ENCODE data around the gene FLVCR2. TPM values are rescaled to one million over a fixed set of nuclear protein-coding genes. Genes with fewer than 3 reads are reported as not detected.

Gene FLVCR2
- polyA plus RNA-seq, 3 donors = 13.2 to 36.6 (median 16.3) TPM

GRCh38 chr14:75609116-75609515, 30.7 kb downstream of the FLVCR2 start:
- Histone ChIP-seq H3K27me3 (ENCODE audit: control insufficient read depth in 2 of 2, insufficient read depth in 2 of 2, low read length in 2 of 2) (no peaks in the 10 kb centered on the region), H4K20me1 (ENCODE audit: insufficient read depth, low read length) (no peaks in the 10 kb centered on the region), H3K4me2 (replicated peaks; ENCODE audit: extremely low read depth, low read length, poor library complexity, severe bottlenecking) (no peak overlapping the region), H2AFZ (ENCODE audit: insufficient read depth, low read depth, low read length, poor library complexity, severe bottlenecking) (no peak overlapping the region), H3K4me1 (ENCODE audit: control insufficient read depth in 1 of 2, insufficient read depth in 2 of 2, low read length in 2 of 2) (peaks cover 72 to 74% of the 10 kb centered on the region in 2 donors), H3K9me3 (replicated peaks in 1 of 2; ENCODE audit: control insufficient read depth in 1 of 2, insufficient read depth in 1 of 2, low read length in 2 of 2) (peaks cover 10 to 15% of the 10 kb centered on the region in 2 donors), H3K79me2 (ENCODE audit: insufficient read depth, low read length) (peaks cover 9% of the 10 kb centered on the region), H3K27ac (ENCODE audit: low read depth in 1 of 2, low read length in 2 of 2) (no peak overlapping the region), H3K4me3 (replicated peaks in 1 of 3; ENCODE audit: low read depth in 2 of 3, low read length in 3 of 3) (no peak overlapping the region), H3K9ac (ENCODE audit: insufficient read depth, low read length, poor library complexity, severe bottlenecking) (no peak overlapping the region), H3K36me3 (replicated peaks in 1 of 2; ENCODE audit: control insufficient read depth in 1 of 2, insufficient read depth in 2 of 2, low read length in 2 of 2) (no peaks in the 10 kb centered on the region)
- WGBS (ENCODE audit: insufficient coverage) = no CpG with 5 or more reads among the region's 4 CpGs
- H3K9me3 Mint-ChIP-seq = peaks cover 3 to 18% (median 12%) of the 10 kb centered on the region in 7 donors
- peaks cover 74% of the 10 kb centered on the region for H3K4me1 Mint-ChIP-seq
- intact Hi-C loops (cut with micrococcal nuclease) = no loop called here
- H3K36me3 Mint-ChIP-seq = peaks cover 30 to 34% of the 10 kb centered on the region in 2 donors
- peak overlapping the region; percentile 92 to 98 (median 96) for H3K27ac Mint-ChIP-seq
- DNase-seq = peak in 2 of 3 donors; percentile 19 to 23
- no peak for TF ChIP-seq CTCF (IDR thresholded peaks at IDR 0.05)
- H3K4me3 Mint-ChIP-seq = no peak overlapping the region
- peaks cover 0 to 11% (median 0%) of the 10 kb centered on the region in 3 donors for H3K27me3 Mint-ChIP-seq (ENCODE audit: low read depth in 3 of 3)

- Histone ChIP-seq H3K4me1 (ENCODE audit: control insufficient read depth in 1 of 2, insufficient read depth in 2 of 2, low read length in 2 of 2) (peaks cover 74 to 76% of the 10 kb centered on the region in 2 donors), H2AFZ (ENCODE audit: insufficient read depth, low read depth, low read length, poor library complexity, severe bottlenecking) (no peak overlapping the region), H3K4me3 (replicated peaks in 1 of 3; ENCODE audit: low read depth in 2 of 3, low read length in 3 of 3) (peak overlapping the region in 1 of 3 experiments; percentile 39), H3K36me3 (replicated peaks in 1 of 2; ENCODE audit: control insufficient read depth in 1 of 2, insufficient read depth in 2 of 2, low read length in 2 of 2) (no peaks in the 10 kb centered on the region), H3K9ac (ENCODE audit: insufficient read depth, low read length, poor library complexity, severe bottlenecking) (peak overlapping the region; percentile 60), H3K9me3 (replicated peaks in 1 of 2; ENCODE audit: control insufficient read depth in 1 of 2, insufficient read depth in 1 of 2, low read length in 2 of 2) (peaks cover 10 to 15% of the 10 kb centered on the region in 2 donors), H3K27me3 (ENCODE audit: control insufficient read depth in 2 of 2, insufficient read depth in 2 of 2, low read length in 2 of 2) (no peaks in the 10 kb centered on the region), H3K79me2 (ENCODE audit: insufficient read depth, low read length) (peaks cover 9% of the 10 kb centered on the region), H3K27ac (ENCODE audit: low read depth in 1 of 2, low read length in 2 of 2) (peak overlapping the region; percentile 79 to 94), H4K20me1 (ENCODE audit: insufficient read depth, low read length) (no peaks in the 10 kb centered on the region), H3K4me2 (replicated peaks; ENCODE audit: extremely low read depth, low read length, poor library complexity, severe bottlenecking) (peak overlapping the region; percentile 40)
- DNase-seq = peak; percentile 76 to 85 (median 76)
- H3K9me3 Mint-ChIP-seq = peaks cover 7 to 22% (median 16%) of the 10 kb centered on the region in 7 donors
- H3K36me3 Mint-ChIP-seq = peaks cover 33 to 38% of the 10 kb centered on the region in 2 donors
- H3K4me3 Mint-ChIP-seq = peak overlapping the region in 1 of 2 donors; percentile 71
- TF ChIP-seq CTCF (IDR thresholded peaks at IDR 0.05) = no peak
- H3K27ac Mint-ChIP-seq = peak overlapping the region; percentile 92 to 98 (median 96)
- intact Hi-C loops (cut with micrococcal nuclease) = loop anchor here in 1 of 2 donors (5.0 kb wide), 1 partner anchor 33 kb away; the partner anchor contains the start of gene FLVCR2
- H3K4me1 Mint-ChIP-seq = peaks cover 77% of the 10 kb centered on the region
- peaks cover 0 to 16% (median 0%) of the 10 kb centered on the region in 3 donors for H3K27me3 Mint-ChIP-seq (ENCODE audit: low read depth in 3 of 3)
- WGBS (ENCODE audit: insufficient coverage) = 60% methylated on average over 5 of the region's 9 CpGs
These were observed 31.4 kb downstream of the FLVCR2 start for GRCh38 chr14:75609606-75610475.

Measured in CD14-positive monocyte (primary cell).